Stomach (tissue), 4 donors: Measurements from ENCODE around the gene TMEM109.

Experiments used
- EP300 ChIP-seq: sonication (generic); formaldehyde crosslinking; IDR thresholded peaks from one replicate; pipeline ENCODE4 v1.6.1; 2017; ENCODE audit warnings: antibody characterized with exemption
- POLR2A ChIP-seq, 4 donors: fragments of 450-650 bp; IDR thresholded peaks; one replicate each; pipeline ENCODE4 v1.6.1; 2016; ENCODE audit warnings: antibody characterized with exemption in 4 of 4, control low read depth in 2 of 4, mild to moderate bottlenecking in 1 of 4, moderate library complexity in 1 of 4
- POLR2AphosphoS5 ChIP-seq, 3 donors: sonication (generic); formaldehyde crosslinking; IDR thresholded peaks; one replicate each; pipeline ENCODE4 v1.6.1; 2016; ENCODE audit warnings: antibody characterized with exemption in 3 of 3
- TF ChIP-seq, protein P1 (sequence below), 7 experiments: fragments of 450-650 bp in 4 of 7; fragments of 200-600 bp in 3 of 7; sonication (generic) in 3 of 7; IDR thresholded peaks; one replicate each; pipeline ENCODE4 v1.5.1; 2016 to 2019; ENCODE audit warnings: antibody characterized with exemption in 7 of 7, control low read depth in 2 of 7, mild to moderate bottlenecking in 1 of 7

DNA sequence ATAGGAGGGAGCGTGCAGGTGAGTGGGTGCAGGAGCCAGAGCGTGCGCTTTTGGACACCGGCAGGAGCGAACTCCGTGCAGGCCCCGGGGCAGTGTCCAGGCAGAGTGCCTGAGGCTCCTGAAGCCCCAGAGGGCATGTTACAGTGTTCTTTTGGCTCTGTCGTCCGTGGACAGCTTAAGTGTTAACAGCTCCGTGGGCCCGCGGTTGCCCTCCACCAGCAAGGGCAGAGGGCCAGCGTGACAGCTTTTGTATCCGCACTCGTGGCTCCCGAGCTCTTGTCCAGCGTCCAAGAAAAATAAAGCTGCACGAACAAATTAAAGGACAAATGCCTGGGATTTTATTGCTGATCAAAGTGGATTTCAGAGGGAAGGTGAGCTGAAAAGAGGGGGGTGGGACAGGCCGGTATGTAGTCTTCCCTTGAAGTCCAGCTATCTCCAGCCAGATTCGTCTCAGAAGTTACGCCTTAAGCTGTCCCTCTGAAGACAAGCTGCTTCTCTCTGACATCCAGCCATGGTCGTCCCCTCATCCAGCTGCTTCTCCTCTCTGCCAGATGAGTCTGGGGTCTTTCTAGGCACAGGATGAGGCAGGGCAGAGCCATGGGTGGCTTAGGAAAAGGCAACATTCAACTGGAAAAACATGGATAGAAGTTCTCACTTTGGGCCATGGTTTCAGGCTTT lies 968 bp upstream of the TMEM109 start:
- TF ChIP-seq EP300 (no peak), POLR2A (IDR thresholded peaks at IDR 0.05) (no peak), POLR2AphosphoS5 (IDR thresholded peaks at IDR 0.05) (no peak)
- TF ChIP-seq, protein P1, sequence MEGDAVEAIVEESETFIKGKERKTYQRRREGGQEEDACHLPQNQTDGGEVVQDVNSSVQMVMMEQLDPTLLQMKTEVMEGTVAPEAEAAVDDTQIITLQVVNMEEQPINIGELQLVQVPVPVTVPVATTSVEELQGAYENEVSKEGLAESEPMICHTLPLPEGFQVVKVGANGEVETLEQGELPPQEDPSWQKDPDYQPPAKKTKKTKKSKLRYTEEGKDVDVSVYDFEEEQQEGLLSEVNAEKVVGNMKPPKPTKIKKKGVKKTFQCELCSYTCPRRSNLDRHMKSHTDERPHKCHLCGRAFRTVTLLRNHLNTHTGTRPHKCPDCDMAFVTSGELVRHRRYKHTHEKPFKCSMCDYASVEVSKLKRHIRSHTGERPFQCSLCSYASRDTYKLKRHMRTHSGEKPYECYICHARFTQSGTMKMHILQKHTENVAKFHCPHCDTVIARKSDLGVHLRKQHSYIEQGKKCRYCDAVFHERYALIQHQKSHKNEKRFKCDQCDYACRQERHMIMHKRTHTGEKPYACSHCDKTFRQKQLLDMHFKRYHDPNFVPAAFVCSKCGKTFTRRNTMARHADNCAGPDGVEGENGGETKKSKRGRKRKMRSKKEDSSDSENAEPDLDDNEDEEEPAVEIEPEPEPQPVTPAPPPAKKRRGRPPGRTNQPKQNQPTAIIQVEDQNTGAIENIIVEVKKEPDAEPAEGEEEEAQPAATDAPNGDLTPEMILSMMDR (IDR thresholded peaks at IDR 0.05) = no peak
